SKM-1 treated with dmso at 0.1 percent for 144 hours (cell line): ENCODE measurements around the gene LRRC2.
"Not testable (repeated sequence)": the region's sequence is repeated elsewhere in the genome, so short reads cannot be mapped to it uniquely, and the experiment has no call there.

Source experiments
- DNase-seq: peaks from one replicate; lab custom pipeline; 2025; ENCODE audit not compliant: unreplicated experiment; lab: John Stamatoyannopoulos, UW

The LRRC2 gene

DNA sequence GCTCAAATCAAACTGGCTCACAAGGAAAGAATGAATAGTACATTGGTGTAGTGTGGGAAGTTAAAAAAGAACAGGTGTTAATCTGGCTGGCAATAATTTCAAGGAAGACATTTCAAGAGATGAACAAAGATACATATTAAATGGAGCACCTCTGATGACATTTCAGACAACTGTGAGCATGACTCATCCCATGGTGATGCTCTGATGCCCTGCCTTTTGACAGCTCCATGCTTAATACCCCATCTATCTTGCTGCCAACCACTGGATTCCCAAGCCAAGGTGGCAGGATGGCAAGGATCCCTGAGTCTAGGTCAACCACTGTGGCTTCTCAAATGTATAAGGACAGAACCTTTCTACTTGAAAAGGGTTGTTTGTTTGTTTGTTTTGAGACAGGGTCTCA is 29.3 kb downstream of the LRRC2 start:
- no peak for DNase-seq

DNA sequence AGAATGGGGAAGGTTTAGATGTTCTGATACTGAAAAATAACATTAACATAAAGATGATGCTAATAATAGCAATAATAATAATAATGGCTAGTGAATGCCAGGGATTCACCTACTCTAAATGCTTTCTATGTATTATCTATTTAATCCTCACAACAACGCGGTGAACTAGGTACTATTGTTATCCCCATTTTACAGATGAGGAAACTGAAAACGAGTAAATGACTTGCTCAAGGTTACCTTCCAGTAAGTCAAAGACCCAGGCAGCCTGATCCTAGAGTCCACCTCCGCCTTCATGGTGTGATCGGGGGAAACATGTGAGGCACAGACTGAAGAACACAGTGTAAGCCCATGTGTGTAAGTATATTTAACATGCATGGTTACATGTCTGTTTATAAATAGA is 30.4 kb downstream of the LRRC2 start:
- no peak for DNase-seq

DNA sequence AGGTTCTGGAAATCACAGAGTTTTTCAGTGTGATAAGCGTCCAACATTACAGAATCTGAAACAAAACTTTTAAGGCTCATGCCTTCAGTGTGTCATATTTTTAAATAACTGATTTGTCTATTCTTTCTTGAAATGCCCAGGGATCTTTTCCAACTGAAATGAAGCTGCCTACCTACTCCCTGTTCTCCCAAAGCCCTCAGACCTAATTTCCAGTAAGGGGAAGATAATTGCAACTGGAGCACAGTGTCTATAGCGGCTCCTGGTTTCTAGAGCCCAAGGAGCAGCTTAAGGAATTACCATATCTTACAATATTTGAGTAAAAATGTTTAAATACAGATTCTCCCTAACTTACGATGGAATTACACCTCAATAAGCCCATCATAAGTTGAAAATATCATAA is 33.0 kb downstream of the LRRC2 start:
- no peak for DNase-seq

DNA sequence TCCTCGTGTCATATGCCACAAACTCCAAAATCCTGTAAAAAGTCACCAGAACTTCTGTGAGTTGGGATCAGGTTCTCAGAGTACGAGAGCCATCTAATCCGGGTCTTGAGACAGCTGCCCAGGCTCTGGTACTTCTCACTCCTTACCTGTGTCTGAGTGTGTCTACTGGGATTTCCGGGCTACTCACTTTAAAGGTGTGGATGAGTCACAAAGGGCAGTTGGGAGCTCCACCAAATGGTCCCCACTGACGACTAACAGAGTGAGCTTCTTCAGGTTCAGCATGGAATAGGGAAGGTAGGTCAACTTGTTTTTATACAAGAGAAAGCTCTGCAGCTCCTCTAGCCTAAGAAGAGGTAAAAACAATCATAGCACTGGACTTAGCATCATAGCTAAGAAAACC is 38.9 kb downstream of the LRRC2 start:
- DNase-seq: no peak

DNA sequence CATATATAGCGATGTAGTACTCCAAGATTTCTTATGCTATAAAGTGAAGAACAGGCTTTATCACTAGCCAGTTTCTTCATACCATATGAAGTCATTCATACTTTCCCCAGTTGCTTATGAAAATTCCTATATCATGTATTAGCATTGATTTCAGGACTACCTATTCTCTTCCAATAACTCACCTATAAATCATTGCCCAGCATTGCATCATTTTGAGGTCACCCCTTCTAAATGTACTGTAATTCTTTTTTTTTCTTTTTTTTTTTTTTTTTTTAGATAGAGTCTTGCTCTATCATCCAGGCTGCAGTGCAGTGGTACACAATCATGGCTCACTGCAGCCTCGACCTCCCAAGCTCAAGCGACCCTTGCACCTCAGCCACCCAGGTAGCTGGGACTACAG is 41.3 kb downstream of the LRRC2 start:
- no peak for DNase-seq

DNA sequence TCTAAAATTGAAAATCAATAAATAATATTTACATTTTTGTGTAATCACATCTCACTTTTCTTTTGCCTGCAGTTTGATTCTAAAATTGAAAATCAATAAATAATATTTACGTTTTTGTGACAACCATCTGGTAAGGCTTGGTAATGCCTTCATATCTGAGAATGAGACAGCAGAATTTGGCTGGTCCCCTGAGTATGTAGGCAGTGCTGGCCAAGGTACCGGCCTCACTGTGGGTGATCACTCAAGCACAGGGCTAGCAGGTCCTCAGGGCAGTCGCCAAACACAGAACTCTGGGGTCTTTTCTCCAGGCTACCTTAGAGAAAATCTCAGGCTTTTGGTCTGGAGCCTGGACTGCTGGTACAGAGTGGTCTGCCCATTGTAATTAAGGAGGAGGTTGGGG is 42.1 kb downstream of the LRRC2 start:
- no peak for DNase-seq

DNA sequence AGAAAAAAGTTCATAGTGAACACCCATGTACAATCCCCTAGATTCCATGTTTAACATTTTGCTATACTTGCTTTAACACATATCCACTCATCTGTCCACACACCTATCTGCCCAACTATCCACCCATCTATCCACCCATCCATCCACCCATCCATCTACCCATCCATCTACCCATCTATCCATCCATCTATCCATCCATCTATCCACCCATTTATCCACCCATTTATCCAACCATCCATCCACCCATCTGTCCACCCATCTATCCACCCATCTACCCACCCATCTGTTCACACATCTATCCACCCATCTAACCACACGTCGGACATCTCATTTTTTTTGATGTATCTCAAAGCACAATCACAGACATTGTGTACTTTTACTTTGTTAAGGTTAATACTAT is 42.5 kb downstream of the LRRC2 start:
- DNase-seq: no peak

DNA sequence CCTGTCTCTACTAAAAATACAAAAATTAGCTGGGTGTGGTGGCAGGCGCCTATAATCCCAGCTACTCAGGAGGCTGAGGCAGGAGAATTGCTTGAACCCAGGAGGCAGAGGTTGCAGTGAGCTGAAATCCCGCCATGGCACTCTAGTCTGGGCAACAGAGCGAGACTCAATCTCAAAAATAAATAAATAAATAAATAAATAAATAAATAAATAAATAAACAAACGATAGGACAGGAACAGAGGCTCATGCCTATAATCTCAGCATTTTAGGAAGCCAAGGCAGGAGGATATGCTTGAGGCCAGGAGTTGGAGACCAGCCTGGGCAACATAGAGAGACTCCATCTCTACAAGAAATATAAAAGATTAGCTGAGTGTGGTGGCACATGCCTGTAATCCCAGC is 43.9 kb downstream of the LRRC2 start:
- not testable (repeated sequence) for DNase-seq

DNA sequence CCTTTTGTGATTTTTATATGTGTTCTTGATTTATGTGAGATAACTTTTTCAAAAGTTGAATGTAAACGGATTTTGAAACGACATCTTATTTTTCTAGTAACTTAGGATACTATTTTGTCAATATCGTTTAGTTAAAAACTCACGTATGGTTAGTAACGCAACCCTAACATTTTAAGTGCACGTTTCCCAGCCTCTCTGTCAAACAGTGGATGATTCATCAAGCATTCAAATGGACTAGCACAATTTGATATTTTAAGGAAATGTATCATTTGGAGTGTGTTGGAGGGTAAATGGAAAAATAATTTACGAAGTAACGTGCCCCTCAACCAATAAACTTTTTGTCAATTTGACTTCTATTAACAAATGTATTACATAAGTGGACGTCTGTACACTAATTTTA is 45.0 kb downstream of the LRRC2 start:
- no peak for DNase-seq

DNA sequence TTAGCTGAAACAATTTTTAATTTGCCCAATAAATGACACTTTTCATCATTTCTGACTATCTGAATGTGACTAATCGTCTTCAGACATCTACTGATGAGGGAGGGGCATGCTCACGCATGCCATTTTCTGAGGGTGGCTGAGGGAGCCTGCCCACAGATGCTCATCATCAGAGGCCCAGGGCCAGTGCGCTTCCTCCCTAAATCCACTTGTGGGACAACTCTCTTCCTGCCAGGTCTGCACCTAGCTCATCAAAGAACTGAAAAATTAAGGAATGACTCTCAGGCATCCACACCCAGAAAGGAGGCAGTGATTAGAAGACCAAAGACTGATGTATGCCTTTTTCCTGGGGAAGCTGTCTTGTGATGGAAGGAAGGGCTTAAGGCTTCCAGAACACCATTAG is 45.6 kb downstream of the LRRC2 start:
- no peak for DNase-seq

DNA sequence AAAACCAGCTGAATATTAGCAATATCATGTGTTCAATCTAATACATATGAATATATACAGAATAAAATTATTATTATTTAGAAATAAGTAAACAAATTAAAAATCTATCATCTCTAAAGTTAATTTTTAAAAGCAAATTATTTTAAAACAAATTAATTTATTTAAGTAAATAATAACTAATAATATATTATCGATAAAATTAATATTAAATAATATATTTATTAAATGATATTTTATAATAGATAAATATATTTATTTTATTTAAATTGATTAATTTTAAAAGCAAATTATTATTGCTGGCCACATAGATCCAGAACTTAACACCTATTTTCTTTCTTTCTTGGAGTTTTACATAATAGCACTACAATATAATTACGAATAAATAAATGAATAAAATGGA is 46.1 kb downstream of the LRRC2 start:
- no peak for DNase-seq

DNA sequence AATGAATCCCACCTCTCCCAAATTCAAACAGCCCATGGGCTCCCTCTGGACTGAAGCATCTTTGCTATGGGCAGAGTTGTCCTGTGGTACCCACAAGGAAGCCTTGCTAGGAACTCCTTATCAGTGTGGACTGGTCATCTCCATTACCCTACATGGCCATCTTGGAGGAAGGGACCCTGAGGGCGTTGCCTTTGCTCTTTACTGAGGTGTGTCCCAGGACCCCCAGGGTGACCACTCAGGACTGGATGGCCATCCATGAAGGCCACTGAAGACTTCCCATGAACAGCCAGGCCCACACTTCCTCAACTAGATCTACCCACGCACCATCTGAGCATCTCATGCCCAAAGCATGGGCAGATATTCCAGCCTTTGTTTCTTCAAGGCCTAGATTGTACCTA is 48.3 kb downstream of the LRRC2 start:
- DNase-seq: no peak

DNA sequence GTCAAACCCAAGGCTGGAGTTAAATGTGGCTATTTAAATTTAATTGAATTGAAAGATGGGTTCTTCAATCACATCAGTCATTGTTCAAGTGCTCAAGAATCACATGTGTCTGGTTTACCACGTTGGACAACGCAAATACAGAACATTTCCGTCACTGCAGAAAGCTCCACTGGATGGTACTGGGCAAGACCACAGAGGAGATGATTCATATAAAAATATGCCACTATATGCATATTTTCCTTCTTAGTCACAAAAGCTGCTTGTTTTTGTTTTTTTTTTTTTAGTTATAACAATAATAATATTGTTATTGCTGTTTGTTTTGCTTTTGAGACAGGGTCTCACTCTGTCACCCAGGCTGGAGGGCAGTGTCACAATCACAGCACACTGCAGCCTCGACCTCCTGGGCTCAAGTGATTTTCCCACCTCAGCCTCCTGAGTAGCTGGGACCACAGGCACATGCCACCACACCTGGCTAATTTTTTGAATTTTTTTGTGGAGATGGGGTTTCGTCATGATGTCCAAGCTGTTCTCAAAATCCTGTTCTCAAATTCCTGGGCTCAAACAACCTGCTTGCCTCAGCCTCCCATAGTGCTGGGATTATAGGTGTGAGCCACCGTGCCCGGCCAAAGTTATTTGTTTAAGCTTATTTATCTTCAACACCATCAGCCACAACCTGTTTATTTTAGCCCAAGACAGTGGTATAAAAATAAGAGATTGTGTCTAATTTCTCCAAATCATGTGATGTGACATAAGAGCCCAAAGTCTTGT is 48.9 kb downstream of the LRRC2 start:
- DNase-seq: no peak

DNA sequence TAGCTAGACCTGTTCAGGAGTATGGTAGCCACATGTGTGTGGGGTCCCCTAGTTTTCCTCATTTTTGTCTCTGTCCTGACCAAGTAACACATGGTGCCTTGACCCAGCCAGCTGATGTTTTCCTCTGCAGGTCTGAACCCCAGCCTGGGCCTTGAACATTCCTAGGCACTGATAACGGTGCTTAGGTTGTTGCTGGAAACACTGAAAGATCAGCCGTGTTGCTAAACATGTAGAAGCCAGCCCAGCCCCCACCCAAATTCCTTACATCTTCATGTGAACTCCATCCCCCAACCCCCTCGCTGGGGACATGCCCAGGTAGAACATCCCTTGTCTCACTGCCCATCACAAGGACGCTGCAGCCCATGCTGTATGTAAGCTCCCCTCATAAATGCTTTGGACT is 49.6 kb downstream of the LRRC2 start:
- DNase-seq: no peak

DNA sequence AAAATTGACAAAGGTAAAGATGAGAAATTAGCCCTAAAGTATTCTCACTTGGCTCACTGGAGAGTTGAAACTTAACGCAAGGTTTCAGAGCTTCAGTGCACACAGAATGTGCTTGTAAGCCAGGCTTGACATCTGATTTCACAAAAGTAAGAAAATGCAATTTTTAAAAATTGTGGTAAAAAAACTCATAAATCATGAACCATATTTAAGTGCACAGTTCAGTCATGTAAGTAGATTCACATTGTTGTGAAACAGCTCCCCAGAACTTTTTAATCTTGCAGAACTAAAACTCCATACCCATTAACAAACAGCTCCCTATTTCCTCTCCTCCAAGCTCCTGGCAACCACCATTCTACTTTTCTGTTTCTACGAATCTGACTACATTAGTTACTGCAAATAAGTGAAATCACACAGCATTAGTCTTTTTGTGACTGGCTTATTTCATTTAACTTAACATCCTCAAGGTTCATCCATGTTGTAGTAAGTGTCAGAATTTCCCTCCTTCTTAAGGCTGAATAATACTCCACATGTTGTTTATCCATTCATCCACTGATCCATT is 53.8 kb downstream of the LRRC2 start:
- DNase-seq: no peak

DNA sequence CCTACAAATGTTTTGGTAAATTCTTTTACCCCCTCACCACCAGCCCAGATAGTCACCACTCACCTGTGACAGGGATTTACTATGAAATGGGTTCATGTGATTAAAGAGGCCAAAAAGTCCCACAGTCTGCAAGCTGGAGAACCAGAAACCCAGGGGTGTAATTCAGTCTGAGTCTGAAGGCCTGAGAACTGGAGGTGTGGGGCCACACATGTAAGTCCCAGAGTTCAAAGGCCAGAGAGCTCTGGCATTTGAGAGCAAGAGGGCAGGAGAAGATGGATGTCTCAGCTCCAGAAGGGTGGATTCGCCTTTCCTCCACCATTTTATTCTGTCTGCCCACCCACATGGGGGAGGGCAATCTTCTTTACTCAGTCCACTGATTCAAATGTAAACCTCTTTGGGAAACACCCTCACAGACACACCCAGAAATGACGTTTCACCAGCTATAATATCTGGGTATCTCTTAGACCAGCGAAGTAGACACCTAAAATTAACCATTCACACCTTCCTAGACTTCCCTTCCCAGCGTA is 56.4 kb downstream of the LRRC2 start:
- DNase-seq: no peak

DNA sequence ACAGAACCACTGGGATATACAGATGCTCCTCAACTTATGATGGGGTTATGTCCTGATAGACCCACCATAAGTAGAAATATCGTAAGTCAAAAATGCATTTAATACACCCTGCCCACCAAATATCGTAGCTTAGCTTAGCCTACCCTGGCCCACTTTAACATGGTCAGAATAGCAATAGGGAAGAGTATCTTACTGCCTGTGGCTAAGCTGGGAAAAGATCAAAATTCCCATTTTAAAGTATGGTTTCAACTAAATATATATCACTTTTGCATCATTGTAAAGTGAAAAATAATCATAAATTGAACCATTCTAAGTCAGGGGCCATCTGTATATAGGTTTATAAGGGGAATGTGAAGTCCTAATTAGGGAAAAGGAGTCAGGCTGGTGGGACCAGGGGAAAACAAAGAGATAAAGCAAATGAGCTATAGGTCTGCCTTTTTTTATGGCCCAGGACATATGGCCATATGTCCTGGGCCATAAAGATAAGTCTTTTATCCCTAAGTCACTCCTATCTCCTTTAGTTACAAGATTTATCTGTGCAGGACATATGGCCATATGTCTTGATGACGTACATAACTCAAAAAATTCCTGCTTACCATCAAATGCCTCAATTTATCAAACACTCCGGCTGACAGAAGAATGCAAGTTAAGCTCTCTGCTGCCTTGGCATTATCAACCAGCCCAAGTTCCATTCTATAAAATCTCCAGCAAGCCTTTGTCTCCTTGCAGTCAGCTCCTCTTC is 57.1 kb downstream of the LRRC2 start:
- DNase-seq: no peak

DNA sequence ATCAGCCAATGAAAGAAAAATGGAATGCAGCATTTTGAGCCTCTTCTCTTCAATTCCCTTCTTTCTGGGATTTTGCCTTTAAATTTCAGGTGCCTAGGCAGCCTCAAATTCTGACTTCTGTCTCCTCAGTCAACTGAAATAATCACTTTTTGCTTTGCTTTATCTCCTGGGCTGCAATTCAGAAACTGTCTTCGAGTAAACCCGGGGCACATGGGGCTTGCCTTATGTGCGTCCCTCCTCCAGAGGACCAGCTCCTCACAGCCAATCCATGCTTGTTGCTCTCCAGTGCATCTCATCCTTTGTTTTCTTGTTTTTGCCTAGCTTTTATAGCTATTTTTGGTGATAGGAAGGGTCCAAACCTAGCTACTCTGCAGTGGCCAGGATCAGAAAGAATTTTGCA is 59.6 kb downstream of the LRRC2 start:
- no peak for DNase-seq

DNA sequence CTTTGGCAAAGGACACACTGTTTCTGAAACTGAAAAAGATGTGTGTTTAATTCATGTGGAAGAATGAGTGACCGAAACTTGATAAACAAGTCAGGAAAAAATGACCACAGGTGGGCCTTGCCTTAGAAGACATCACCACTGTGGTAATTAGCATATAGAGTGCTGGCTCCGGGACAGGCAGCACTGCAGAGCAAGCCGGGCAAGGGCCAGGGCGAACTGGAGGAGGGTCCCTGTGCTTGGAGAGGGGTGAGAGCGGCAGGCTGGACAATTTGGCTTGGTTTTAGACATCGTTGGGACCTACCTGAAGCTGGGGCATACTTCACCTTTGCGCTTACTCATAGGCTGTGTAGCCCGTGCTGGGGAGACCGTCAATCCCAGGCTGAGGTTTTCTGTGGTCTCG is 60.1 kb downstream of the LRRC2 start:
- no peak for DNase-seq

DNA sequence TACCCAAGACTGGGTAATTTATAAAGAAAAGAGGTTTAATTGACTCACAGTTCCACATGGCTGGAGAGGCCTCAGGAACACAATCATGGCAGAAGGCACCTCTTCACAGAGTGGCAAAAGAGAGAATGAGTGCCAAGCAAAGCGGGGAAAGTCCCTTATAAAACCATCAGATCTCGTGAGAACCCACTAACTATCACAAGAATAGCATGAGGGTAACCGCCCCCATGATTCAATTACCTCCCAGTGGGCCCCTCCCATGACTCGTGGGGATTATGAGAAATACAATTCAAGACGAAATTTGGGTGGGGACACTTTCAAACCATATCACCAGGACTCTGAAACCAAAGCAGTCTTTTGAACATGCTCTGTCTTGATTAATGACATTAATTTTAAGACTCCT is 61.3 kb downstream of the LRRC2 start:
- no peak for DNase-seq

DNA sequence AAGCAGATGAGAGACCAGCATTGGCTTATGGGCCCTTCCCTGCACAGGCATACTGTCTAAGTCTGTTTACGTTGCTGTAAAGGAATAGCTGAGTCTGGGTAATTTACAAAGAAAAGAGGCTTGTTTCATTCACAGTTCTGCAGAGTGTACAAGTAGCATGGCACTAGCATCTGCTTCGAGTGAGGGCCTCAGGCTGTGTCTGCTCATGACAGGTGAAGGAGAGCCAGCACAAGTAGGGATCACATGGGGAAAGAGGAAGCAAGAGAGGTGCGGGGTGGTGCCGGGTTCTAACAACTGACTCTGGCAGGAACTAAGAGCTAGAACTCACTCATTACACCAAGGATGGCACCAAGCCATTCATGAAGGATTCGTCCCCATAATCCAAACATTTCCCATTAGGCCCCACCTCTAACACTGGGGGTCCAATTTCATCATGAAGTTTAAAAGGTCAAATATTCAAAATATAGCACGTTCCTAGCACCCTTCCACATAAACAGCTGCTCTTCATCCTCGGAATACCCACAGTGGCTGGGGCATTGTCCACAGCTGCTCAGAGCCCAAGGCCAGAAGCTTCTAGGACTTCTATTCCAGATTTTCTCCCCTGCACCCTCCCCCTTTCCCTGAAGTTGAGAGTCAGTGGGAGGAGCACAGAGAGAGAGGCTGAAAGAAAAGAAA is 62.8 kb downstream of the LRRC2 start:
- DNase-seq: no peak

DNA sequence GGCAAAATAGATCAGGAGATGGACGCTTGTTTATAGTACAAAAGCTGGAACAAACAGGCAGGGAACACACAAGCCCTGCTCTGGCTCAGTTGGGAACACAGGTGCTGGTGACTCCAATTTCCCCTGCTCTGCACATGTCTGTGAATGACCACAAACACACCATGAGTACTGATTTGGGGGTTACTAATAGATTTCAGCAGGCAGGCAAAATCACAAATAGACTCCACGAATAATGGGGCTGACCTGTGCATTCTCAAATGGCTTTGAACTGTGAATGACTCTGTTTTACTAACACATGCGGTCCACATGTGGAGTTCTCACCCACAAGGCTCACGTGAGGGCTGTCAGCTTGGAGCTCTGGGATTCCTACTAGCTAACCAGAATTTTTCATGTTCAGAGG is 64.4 kb downstream of the LRRC2 start:
- no peak for DNase-seq
